Glomerular visceral epithelial cell (primary cell): ENCODE measurements around the gene SOAT1.
"Not testable (repeated sequence)": the region's sequence is repeated elsewhere in the genome, so short reads cannot be mapped to it uniquely, and the experiment has no call there.

Experiments
- DNase-seq: peaks from one replicate; pipeline ENCODE4 v3.0.0-alpha.2; 2016; ENCODE audit errors: extremely low spot score

The SOAT1 gene

GRCh38 chr1:179293340-179294327, at the start of gene SOAT1:
TSS of gene SOAT1 (plus strand) at chr1:179293797. CDS start at chr1:179302685, 8,888 bp downstream.
- DNase-seq, result peak; percentile 95

DNA sequence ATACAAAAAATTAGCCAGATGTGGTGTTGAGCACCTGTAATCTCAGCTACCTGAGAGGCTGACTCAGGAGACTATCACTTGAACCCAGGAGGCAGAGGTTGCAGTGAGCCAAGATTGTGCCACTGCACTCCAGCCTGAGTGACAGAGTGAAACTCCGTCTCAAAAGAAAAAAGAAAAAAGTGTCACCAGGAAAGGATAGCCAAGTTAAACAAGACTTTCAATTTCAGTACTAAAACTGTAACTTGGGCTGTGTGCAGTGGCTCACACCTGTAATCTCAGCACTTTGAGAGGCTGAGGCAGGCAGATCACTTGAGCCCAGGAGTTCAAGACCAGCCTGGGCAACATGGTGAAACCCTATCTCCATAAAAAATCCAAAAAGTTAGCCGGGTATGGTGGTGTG, 48.2 kb upstream of the SOAT1 start:
- DNase-seq, result not testable (repeated sequence)

DNA sequence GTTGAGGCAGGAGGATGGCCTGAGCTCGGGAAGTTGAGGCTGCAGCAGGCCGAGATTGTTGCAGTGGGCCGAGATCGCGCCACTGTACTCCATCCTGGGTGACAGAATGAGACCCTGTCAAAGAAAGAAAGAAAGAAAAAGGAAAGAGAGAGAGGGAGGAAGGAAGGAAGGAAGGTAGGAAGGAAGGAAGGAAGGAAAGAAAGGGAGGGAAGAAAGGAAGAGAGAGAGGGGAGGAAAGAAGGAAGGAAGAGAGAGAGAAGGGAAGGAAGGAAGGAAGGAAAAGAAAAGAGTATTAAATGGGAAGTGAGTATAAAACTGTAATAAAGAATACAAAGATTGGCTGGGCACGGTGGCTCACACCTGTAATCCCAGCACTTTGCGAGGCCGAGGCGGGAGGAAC, 45.7 kb upstream of the SOAT1 start:
- no peak for DNase-seq

DNA sequence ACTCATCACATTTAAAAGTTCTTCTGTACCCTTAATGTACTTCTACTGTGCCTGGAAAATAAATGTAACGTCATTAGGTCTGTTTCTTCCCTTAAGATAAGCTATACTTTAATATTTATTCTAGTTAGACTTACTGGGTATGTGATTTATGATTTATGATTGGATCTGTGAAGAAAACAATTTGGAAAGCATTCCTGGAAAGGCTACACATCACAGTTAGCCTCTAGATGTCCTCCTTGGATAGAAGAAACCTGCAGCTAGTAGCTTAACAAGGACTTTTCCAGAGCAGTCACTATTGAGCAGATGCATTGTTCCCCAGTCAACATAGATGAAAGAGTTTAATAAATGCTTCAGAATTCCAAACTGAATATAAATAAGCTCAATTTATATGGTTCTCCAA, 41.9 kb upstream of the SOAT1 start:
- peak; percentile 22 for DNase-seq

GRCh38 chr1:179252606-179253005, 41.0 kb upstream of the SOAT1 start:
- no peak for DNase-seq

DNA sequence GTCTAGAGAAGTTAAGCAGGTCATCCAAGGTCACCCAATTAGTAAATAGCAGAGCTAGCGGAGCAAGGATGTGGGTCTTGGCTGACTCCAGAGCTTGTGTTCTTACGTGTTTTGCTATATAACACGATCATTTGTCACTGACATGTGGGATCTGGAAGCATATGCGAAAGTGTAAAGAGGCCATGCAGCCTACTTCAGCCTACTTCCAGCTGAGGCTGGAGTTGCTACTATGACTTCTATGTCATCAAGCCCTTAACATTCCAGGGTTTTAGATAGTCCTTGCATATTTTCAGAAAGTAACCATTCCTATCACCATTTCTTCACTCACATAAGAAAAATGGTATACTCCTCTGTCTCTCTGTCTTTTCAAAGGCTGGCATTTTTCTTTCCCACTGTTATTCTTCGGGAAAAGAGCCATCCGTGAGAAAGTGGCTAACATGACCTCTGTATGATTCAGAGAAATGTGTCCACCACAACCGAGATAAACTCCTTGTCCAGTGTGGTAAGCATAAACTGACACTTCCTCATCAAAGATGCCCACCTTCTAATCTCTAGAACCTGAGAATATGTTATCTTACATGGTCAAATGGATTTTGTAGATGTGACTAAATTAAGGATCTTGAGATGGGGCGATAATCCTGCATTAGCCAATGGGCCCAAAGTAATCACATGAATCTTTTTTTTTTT, 40.2 kb upstream of the SOAT1 start:
- DNase-seq, result no peak

- DNase-seq, result no peak
Observed at GRCh38 chr1:179262183-179262582, 31.4 kb upstream of the SOAT1 start.

GRCh38 chr1:179263121-179263520, 30.5 kb upstream of the SOAT1 start:
- DNase-seq, result no peak

DNA sequence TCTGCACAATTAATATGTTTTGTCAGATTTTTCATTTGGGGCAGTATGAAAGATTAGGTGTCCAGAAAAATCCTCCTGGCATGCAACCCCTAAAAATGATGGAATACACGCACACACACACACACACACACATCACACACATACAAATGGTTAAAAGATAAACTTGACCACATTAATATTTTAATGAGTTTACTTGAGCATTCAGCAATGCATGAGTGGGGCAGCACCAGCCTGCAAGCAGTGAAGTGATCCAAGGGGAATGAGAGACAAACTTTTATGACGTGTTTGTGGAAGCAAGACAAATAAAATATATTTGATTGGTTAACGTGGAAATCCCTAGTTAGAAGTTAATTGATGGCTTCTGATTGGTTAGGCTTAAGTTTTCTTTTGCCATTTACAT, 29.1 kb upstream of the SOAT1 start:
- no peak for DNase-seq

- no peak for DNase-seq
Observed at GRCh38 chr1:179269071-179269470, 24.5 kb upstream of the SOAT1 start.

DNA sequence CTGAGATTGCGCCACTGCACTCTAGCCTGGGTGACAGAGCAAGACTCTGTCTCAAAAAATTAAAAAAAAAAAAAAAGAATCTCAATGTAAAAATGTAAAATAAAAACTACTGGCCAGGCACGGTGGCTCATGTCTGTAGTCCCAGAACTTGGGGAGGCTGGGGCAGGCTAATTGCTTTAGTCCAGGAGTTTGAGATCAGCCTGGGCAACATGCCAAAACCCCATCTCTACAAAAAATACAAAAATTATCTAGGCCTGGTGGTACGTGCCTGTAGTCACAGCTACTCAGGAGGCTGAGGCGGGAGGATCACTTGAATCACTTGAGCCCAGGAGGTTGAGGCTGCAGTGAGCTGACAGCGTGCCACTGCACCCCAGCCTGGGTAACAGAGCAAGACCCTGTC, 19.2 kb upstream of the SOAT1 start:
- not testable (repeated sequence) for DNase-seq

GRCh38 chr1:179278920-179279319, 14.7 kb upstream of the SOAT1 start:
- no peak for DNase-seq

GRCh38 chr1:179283992-179284391, 9.6 kb upstream of the SOAT1 start:
- DNase-seq, result no peak

GRCh38 chr1:179287946-179288345, 5.7 kb upstream of the SOAT1 start:
- DNase-seq, result peak; percentile 51

DNA sequence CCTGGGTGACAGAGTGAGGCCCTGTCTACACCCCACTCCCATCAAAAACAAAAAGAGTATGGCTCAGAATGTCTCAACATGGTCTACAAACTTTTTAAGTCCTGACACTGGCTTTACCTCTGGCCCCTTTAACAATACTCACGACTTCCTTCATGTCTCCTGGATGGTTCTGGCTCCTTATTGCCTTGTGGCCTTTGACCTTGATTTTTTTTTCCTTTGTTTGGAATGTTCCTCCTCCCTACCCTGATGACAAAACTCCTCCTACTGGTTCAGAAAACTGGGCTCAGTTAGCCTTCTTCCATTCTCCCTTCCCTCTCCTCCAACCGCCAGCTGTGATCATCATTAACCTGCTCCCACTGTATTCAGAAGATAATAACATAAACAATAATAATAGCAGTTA, 4.6 kb upstream of the SOAT1 start:
- DNase-seq, result no peak

- DNase-seq, result no peak
Observed at GRCh38 chr1:179295164-179295755, 1.7 kb downstream of the SOAT1 start.

DNA sequence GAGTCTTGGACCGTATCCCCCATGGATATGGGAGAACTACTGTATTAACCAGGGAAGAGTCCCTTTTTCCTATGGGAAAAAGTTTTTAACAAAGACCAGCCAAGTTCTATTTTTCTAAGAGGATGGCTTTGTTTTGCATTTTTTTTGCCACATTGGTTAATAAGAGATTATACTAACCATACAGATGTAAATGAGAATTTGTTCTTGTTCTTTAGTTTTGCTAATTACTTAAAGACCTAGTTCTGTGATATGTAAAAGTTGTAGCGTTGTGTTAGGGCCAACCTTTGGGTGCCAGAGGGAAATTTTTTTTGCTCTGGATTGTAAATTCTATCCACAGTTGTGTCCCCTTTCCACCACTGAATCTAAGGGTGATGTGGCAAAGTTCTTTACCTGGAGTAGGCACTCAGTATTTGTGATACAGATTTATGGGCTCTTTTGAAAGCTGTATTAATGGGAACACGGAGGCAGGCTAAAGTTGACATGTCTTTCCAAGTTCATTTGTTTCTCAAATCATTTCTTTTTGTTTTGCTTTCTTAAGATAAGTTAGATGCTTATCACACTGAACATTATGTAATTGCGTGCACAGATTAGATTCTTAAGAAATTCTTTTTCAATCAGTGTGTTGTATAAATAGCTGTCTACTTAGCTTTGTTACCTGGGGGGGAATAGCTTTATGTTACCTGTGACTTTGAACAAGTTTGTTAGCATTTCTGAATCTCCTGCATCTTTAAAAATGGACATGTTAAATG, 2.9 kb downstream of the SOAT1 start:
- no peak for DNase-seq

GRCh38 chr1:179297105-179297378, 3.4 kb downstream of the SOAT1 start:
- DNase-seq, result no peak

DNA sequence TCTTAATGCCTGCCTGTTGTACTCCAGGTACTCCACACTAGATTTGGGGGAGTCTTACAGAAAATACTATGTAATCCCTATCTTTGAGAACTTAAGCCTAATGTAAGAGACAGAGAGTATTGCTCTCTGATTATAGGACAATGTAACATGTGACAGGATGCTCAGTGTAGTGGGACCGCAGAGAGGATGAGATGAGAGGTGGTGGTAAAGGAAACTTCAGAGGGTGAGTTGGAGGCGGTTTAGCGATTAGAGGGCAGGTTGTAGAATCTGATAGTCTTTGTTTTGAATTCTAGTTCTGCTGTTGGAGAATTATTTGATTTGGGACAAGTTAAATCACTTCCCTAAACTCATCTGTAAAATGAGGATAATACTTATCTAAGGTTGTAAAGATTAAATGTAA, 5.4 kb downstream of the SOAT1 start:
- DNase-seq, result no peak

DNA sequence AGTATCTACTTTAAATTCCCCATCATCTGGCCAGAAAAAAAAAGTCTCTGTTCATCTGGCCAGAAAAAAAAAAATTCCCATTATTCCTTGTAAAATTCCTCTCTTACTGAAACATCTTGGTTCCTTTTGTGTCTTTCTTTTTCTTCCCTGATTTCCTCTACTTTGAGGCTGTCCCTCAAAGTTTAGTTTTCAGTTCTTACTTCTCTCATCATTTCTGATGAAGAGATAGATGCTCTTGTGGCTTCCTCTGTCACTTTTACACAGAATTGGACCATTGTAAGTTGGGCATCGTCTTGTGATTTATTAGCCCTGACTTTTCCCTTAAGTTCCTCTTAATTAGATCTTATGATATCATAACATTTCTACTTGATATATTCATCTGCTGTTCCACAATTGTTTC, 6.5 kb downstream of the SOAT1 start:
- DNase-seq, result no peak

- DNase-seq, result no peak
Observed at GRCh38 chr1:179302070-179302469, 8.5 kb downstream of the SOAT1 start.

DNA sequence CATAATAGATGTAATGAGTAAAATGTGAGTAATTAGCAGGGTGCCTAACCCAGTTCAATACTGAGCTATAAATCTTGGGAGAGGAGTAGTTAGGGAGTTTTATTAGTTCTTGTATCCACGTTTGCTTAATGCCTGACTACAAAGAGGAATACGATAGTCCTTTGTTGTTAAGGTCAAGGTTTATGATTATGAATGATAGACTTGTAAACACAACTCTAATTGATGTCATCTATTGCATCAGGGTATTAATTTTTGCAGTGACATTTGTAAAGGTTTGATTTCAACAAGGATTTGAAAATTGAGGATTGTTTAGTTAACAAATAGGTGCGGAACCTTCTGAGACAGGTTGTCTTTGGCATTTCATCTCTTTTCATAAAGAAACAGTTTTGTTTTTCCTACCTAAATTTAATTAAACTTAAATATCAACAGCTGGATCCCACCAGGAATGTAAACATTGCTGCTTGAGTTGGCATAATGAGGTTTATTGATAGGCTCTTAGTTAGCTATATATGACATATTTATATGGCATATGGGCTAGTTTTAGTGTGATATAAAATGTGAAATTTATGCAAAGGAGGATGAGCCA, 9.7 kb downstream of the SOAT1 start:
- DNase-seq, result no peak
